Measurements from ENCODE around the gene DCLK1. TPM values are rescaled to one million over a fixed set of nuclear protein-coding genes. Genes with fewer than 3 reads are reported as not detected.

Gene DCLK1
- total RNA-seq, 4 donors from 2014 or later: 1.1 to 10.8 (median 6.7) TPM

DNA sequence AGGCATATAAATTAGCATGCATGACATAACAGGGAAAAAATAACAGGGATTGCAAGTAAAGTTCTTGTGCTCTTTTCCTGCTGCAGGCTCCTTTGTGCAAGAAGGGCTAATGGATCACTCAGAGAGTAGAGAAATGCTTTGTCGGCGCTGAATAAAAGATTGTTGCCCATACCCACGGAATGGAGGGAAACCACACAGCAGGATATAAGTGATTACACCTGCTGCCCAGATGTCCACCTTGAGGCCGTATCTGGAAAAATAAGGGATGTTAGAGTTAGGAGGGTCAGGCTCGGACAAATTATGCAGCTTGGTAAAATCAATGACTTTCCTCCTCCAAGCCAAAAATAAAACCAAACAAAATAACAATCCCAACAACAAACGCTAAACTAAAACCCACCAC, 322.3 kb downstream of the DCLK1 start:
- intact Hi-C loops (cut with DNase I; ENCODE audit: low total_unique reads): no loop called here
- no peaks in the 10 kb centered on the region for H3K4me1 ChIP-seq
- H3K27ac ChIP-seq: no peak overlapping the region
- H3K4me3 ChIP-seq: no peak overlapping the region
- DNase-seq: no peak
- WGBS, 2 donors (ENCODE audit: low coverage in 1 of 2): 79 to 84% methylated on average over 6 of the region's 6 CpGs
- in situ Hi-C loops (cut with MboI; ENCODE audit: low pct_ligation_motif_present in 1 of 4, low pct_unique_long_range_greater_than_20kb in 1 of 4, low sequenced_read_pairs in 3 of 4): no loop called here
- no peaks in the 10 kb centered on the region for H3K27me3 ChIP-seq
- no peaks in the 10 kb centered on the region for H3K36me3 ChIP-seq
- TF ChIP-seq EP300 (IDR thresholded peaks at IDR 0.05; ENCODE audit: low read depth) (no peak), POLR2AphosphoS5 (IDR thresholded peaks at IDR 0.05) (no peak), POLR2A (IDR thresholded peaks at IDR 0.05) (no peak)
- TF ChIP-seq, protein P1, sequence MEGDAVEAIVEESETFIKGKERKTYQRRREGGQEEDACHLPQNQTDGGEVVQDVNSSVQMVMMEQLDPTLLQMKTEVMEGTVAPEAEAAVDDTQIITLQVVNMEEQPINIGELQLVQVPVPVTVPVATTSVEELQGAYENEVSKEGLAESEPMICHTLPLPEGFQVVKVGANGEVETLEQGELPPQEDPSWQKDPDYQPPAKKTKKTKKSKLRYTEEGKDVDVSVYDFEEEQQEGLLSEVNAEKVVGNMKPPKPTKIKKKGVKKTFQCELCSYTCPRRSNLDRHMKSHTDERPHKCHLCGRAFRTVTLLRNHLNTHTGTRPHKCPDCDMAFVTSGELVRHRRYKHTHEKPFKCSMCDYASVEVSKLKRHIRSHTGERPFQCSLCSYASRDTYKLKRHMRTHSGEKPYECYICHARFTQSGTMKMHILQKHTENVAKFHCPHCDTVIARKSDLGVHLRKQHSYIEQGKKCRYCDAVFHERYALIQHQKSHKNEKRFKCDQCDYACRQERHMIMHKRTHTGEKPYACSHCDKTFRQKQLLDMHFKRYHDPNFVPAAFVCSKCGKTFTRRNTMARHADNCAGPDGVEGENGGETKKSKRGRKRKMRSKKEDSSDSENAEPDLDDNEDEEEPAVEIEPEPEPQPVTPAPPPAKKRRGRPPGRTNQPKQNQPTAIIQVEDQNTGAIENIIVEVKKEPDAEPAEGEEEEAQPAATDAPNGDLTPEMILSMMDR (IDR thresholded peaks at IDR 0.05): no peak
- H3K9me3 ChIP-seq: no peaks in the 10 kb centered on the region

DNA sequence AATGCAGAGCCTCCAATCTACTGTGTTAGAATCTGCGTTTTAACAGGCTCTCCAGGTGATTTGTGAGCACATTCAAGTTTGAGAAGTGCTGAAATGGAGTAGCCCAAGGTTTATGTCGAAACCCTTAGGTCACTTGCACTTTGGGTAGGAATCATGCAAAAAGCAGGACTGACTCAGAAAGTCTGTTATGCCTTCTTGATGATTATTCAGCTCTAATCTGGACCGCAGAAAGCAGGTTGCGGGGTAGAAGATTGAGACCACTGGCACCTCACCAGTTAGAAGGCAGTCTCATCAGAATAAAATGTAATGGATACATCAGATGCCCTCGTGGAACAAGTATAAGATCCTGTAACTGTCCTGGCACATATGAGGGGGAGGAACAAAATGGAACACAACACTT, 326.3 kb downstream of the DCLK1 start:
- 80% methylated on average over 2 to 5 of the region's 5 CpGs for WGBS, 2 donors (ENCODE audit: low coverage in 1 of 2)
- Histone ChIP-seq H3K27ac (no peak overlapping the region), H3K4me3 (no peak overlapping the region), H3K36me3 (no peaks in the 10 kb centered on the region), H3K4me1 (no peaks in the 10 kb centered on the region), H3K27me3 (no peaks in the 10 kb centered on the region), H3K9me3 (no peaks in the 10 kb centered on the region)
- DNase-seq: no peak
- intact Hi-C loops (cut with DNase I; ENCODE audit: low total_unique reads): no loop called here
- TF ChIP-seq, protein P1 (IDR thresholded peaks at IDR 0.05): no peak
- TF ChIP-seq POLR2A (IDR thresholded peaks at IDR 0.05) (no peak), POLR2AphosphoS5 (IDR thresholded peaks at IDR 0.05) (no peak), EP300 (IDR thresholded peaks at IDR 0.05; ENCODE audit: low read depth) (no peak)
- in situ Hi-C loops (cut with MboI; ENCODE audit: low pct_ligation_motif_present in 1 of 4, low pct_unique_long_range_greater_than_20kb in 1 of 4, low sequenced_read_pairs in 3 of 4): no loop called here

DNA sequence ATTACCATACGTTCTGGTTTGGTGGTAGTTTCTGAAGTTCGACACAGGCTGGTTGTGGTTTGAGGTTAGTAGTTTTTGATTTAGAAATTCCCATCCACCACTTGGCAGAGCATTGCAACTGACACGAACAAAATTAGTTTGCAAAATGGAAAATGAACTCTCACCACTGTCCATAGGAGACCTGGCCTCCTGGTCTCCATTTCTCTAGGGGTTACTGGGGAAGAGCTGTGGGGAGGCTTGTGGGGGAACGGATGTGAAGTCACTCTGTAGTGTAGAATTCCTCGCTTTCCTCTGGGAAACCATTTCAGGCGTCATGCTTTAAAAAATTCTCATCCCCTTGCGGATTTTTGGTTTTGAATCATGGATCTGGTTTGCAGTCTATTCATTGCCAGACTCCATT, 333.2 kb downstream of the DCLK1 start:
- Histone ChIP-seq H3K27me3 (no peaks in the 10 kb centered on the region), H3K4me1 (peaks cover 0 to 14% (median 0%) of the 10 kb centered on the region in 4 donors), H3K9me3 (no peaks in the 10 kb centered on the region), H3K4me3 (no peak overlapping the region), H3K36me3 (no peaks in the 10 kb centered on the region), H3K27ac (no peak overlapping the region)
- in situ Hi-C loops (cut with MboI; ENCODE audit: low pct_ligation_motif_present in 1 of 4, low pct_unique_long_range_greater_than_20kb in 1 of 4, low sequenced_read_pairs in 3 of 4): no loop called here
- no peak for DNase-seq
- intact Hi-C loops (cut with DNase I; ENCODE audit: low total_unique reads): no loop called here
- TF ChIP-seq POLR2A (IDR thresholded peaks at IDR 0.05) (no peak), EP300 (IDR thresholded peaks at IDR 0.05; ENCODE audit: low read depth) (no peak), POLR2AphosphoS5 (IDR thresholded peaks at IDR 0.05) (no peak)
- TF ChIP-seq, protein P1 (IDR thresholded peaks at IDR 0.05): no peak
- WGBS, 2 donors (ENCODE audit: low coverage in 1 of 2): 80 to 81% methylated on average over 6 to 7 of the region's 7 CpGs

DNA sequence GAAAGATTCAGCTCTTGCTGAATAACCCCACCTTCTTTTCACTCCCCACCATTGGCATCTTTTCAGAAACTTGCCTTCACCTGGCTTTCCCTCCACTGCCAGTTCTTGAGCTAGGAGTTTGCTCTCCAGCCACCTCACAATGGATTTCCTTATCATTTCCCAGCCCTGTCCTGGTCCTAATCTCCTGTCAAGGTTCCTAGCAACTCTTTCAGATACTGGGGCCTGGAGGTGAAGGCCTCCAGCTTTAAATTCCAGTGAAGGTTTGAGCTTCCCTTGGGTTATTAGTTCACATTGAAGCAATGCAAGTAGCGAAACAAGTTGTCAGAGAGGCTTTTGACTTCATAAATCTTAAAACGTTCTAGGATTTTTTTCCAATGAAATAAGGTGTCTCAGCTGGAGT, 333.9 kb downstream of the DCLK1 start:
- H3K4me3 ChIP-seq: no peak overlapping the region
- peaks cover 0 to 18% (median 1%) of the 10 kb centered on the region in 4 donors for H3K4me1 ChIP-seq
- no peaks in the 10 kb centered on the region for H3K9me3 ChIP-seq
- intact Hi-C loops (cut with DNase I; ENCODE audit: low total_unique reads) (no loop called here), in situ Hi-C loops (cut with MboI; ENCODE audit: low pct_ligation_motif_present in 1 of 4, low pct_unique_long_range_greater_than_20kb in 1 of 4, low sequenced_read_pairs in 3 of 4) (no loop called here)
- no peaks in the 10 kb centered on the region for H3K36me3 ChIP-seq
- 68 to 81% methylated on average over 2 of the region's 2 CpGs for WGBS, 2 donors (ENCODE audit: low coverage in 1 of 2)
- no peak for DNase-seq
- H3K27ac ChIP-seq: no peak overlapping the region
- no peaks in the 10 kb centered on the region for H3K27me3 ChIP-seq
- TF ChIP-seq, protein P1 (IDR thresholded peaks at IDR 0.05): no peak
- TF ChIP-seq POLR2AphosphoS5 (IDR thresholded peaks at IDR 0.05) (no peak), EP300 (IDR thresholded peaks at IDR 0.05; ENCODE audit: low read depth) (no peak), POLR2A (IDR thresholded peaks at IDR 0.05) (no peak)
